Cardiac fibroblast (primary cell): ENCODE results near the gene PODXL2.

Source experiments
- DNase-seq, 2 donors: peaks; one replicate each; pipeline versions ENCODE4 v3.0.0 to v3.0.0-alpha.2; 2010; ENCODE audit warnings: low read depth in 2 of 2
- H3K4me3 ChIP-seq, 2 donors: replicated peaks in 1 of 2; 1 replicate in 1 of 2; 2 replicates in 1 of 2; pipeline ENCODE4 v1.5.1; 2011; ENCODE audit warnings: low read depth in 2 of 2, low read length in 2 of 2, mild to moderate bottlenecking in 2 of 2, moderate library complexity in 1 of 2
- CTCF ChIP-seq: IDR thresholded peaks from one replicate; pipeline ENCODE4 v1.5.1; 2011; ENCODE audit warnings: low read depth, mild to moderate bottlenecking, low read length, inconsistent platforms

Gene PODXL2

GRCh38 chr3:127656906-127657305 is 27.9 kb downstream of the PODXL2 start:
- no peak for DNase-seq
- H3K4me3 ChIP-seq: no peak overlapping the region
- TF ChIP-seq CTCF: no peak

DNA sequence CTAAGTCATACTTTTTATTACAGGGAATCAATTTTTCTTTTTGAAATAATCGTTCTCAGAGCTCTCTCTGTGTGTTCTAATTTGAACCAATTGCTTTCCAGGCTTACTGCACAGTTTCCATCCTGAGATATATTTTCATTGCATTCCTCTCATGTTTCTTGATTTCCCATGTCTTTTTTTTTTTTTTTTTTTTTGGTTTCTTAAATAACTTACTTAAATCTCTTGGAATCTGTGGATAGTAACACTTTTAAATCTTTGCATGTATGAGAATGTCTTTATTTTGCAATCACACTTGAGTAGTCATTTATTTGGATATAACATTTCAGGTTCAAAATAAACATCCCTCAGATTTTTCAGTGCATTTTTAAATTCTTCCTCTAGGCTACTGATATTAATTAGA is 29.2 kb downstream of the PODXL2 start:
- TF ChIP-seq CTCF: no peak
- no peak overlapping the region for H3K4me3 ChIP-seq
- no peak for DNase-seq

- TF ChIP-seq CTCF: no peak
- DNase-seq: no peak
- H3K4me3 ChIP-seq: no peak overlapping the region
These were observed 31.8 kb downstream of the PODXL2 start for GRCh38 chr3:127660621-127661251.

DNA sequence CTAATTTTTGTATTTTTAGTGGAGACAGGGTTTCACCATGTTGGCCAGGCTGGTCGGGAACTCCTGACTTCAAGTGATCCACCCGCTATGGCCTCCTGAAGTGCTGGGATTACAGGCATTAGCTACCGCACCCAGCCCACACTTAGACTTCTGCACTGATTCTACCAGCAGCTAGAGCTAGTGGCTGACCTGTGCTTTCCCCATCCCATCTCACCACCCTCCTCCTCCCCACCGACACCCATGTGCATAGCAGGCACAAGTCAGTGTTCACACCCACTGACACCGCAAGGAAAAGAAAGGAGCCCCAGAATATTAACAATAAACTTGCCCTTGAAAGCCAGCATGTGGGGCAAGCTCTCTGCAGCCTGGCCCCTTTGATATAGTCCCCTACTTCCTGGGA is 32.6 kb downstream of the PODXL2 start:
- DNase-seq: no peak
- no peak overlapping the region for H3K4me3 ChIP-seq
- TF ChIP-seq CTCF: no peak

DNA sequence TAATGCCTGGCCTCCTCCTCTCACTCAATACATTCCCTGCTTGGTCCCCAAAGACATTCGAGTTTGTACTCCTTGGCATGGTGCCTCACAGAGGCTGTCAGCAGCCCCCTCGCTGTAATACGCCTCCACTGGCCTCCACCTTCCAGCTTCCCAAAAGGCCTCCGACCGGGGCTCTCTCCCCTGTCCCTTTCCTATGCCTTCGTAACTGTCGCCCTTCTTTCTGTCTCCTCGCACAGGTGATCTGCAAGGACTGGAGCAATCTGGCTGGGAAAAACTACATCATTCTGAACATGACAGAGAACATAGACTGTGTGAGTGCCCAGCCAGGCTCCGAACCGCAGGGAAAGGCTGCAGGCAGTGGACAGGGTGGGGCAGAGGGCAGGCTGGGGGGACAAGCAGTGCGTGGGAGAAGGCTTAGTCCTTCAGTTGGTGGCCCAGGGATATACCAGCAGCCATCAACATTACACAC is 33.0 kb downstream of the PODXL2 start:
- DNase-seq: no peak
- no peak overlapping the region for H3K4me3 ChIP-seq
- no peak for TF ChIP-seq CTCF

DNA sequence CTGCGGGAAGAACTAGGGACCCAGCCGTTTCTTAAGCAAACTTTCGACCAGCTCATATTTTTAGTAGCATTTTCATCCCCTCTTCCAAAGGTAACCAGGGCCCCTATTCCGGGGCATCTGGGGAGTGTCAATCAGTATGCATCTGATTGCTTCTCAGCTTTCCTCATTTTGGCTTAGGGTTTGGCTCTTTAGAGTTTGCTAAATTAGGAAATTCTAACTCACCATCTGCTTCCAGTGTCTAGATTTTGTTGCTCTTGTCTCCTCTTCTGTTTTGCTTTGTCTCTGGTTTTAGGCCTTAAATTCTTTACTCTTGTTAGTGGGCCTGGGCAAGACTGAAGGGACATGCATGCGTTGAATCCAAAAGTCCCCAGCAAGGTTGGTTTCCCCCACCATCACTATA is 34.2 kb downstream of the PODXL2 start:
- no peak overlapping the region for H3K4me3 ChIP-seq
- TF ChIP-seq CTCF: no peak
- no peak for DNase-seq

DNA sequence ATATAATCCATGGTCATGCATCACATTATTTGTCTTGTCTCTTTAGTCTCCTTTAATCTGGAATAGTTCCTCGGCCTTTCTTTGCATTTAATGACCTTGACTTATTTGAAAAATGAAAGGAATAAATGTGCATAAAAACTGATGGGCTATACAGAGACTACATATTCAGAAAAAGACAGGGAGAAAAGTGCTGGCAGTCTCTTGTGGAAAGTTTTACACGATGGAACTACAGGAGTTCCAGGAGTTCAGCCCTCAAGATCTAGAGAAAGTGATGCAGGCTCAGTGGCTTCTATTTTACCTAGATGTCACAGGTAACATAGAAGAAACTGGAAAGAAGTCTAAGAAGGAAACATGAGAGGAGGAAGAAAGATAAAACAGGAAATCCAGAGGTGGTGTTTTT is 36.2 kb downstream of the PODXL2 start:
- TF ChIP-seq CTCF: no peak
- no peak overlapping the region for H3K4me3 ChIP-seq
- DNase-seq: no peak
